GM10248 (cell line): ENCODE measurements around the gene PTPN22.
"Not testable (repeated sequence)": the region's sequence is repeated elsewhere in the genome, so short reads cannot be mapped to it uniquely, and the experiment has no call there.

ENCODE experiments used
- CTCF ChIA-PET: fragments of 300-600 bp; sonication (Branson Sonifier 250); formaldehyde crosslinking; extraction: SDS; loops from one replicate; lab custom pipeline; 2021; ENCODE audit warnings: antibody characterized with exemption; lab: Yijun Ruan, JAX
- POLR2A ChIA-PET: fragments of 350-650 bp; sonication (Branson Sonifier 250); formaldehyde crosslinking; extraction: SDS; loops from one replicate; lab custom pipeline; 2020; ENCODE audit warnings: antibody characterized with exemption; lab: Yijun Ruan, JAX
- DNase-seq: peaks from one replicate; pipeline ENCODE4 v3.0.0; 2012; ENCODE audit errors: extremely low spot score
- CTCF ChIP-seq: IDR thresholded peaks from 2 replicates; pipeline ENCODE4 v1.5.1; 2012; ENCODE audit warnings: mild to moderate bottlenecking, low read depth; ENCODE audit errors: extremely low read depth, missing control alignments, control extremely low read depth

PTPN22 gene

GRCh38 chr1:113857776-113858175, 13.7 kb downstream of the PTPN22 start:
- DNase-seq: no peak
- ChIA-PET CTCF (interaction anchor here (0.9 to 5.0 kb wide), 6 partner anchors 8 to 46 kb away, joined by 3 to 20 read pairs (median 4); no protein-coding TSS in a partner anchor), POLR2A (no interaction called here)
- TF ChIP-seq CTCF: no peak

GRCh38 chr1:113856401-113856790, 15.1 kb downstream of the PTPN22 start:
- ChIA-PET CTCF (interaction anchor here (1.1 to 5.0 kb wide), 6 partner anchors 13 to 72 kb away, joined by 3 to 20 read pairs (median 7); partner anchors contain the start of genes AP4B1 and HIPK1), POLR2A (no interaction called here)
- no peak for TF ChIP-seq CTCF
- DNase-seq: no peak

- CTCF ChIA-PET: interaction anchor here (1.0 to 5.0 kb wide), 9 partner anchors 9 to 73 kb away, joined by 3 to 20 read pairs (median 5); partner anchors contain the start of genes AP4B1 and HIPK1
- DNase-seq: no peak
- POLR2A ChIA-PET: no interaction called here
- no peak for TF ChIP-seq CTCF
These were observed 15.7 kb downstream of the PTPN22 start for GRCh38 chr1:113855630-113856400.

GRCh38 chr1:113854234-113854633, 17.3 kb downstream of the PTPN22 start:
- DNase-seq: no peak
- TF ChIP-seq CTCF: no peak
- CTCF ChIA-PET: interaction anchor here (1.4 to 5.0 kb wide), 3 partner anchors 13 to 19 kb away, joined by 3 to 20 read pairs (median 5); no protein-coding TSS in a partner anchor
- POLR2A ChIA-PET: no interaction called here

GRCh38 chr1:113852694-113853093, 18.8 kb downstream of the PTPN22 start:
- CTCF ChIA-PET, DNase-seq, POLR2A ChIA-PET: not testable (repeated sequence)

- ChIA-PET CTCF (interaction anchor here (1.0 to 1.7 kb wide), 11 partner anchors 9 to 969 kb away, joined by 3 to 6 read pairs (median 3); no protein-coding TSS in a partner anchor), POLR2A (interaction anchor here (0.7 kb wide), 1 partner anchor 46 kb away, joined by 3 read pairs; no protein-coding TSS in a partner anchor)
- DNase-seq: no peak
- no peak for TF ChIP-seq CTCF
These were observed 21.2 kb downstream of the PTPN22 start for GRCh38 chr1:113850127-113850796.
